Measurements from ENCODE around the gene CDH10.

Gene CDH10

DNA sequence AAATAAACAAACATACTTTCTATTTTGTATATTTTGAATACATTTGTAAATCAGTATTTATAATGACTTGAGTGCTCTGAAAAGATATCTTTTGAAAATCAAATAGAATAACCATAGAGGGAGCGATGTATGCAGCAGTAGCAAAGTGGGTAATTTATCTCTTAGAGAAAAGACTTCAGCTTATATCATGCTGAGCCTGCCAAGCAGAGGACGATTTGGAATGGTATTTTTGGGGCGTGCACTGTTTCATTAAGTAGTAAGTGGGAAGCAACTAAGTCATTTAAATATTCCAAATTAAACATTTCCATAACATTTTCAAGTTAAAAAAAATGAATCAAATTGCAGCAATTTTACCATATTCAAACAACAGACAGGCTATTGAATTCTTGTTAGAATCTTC, 147.6 kb downstream of the CDH10 start:
- no peaks in the 10 kb centered on the region for H3K27me3 ChIP-seq (ENCODE audit: control insufficient read depth in 1 of 2, insufficient read depth in 2 of 2, low read length in 2 of 2)
- no peak overlapping the region for H3K4me3 ChIP-seq (ENCODE audit: low read depth in 1 of 2, low read length in 2 of 2)
- H3K9me3 ChIP-seq (ENCODE audit: control insufficient read depth in 1 of 2, low read length in 2 of 2): no peaks in the 10 kb centered on the region
- no peak overlapping the region for H3K9ac ChIP-seq (ENCODE audit: low read depth in 1 of 2, low read length in 2 of 2)
- no peaks in the 10 kb centered on the region for H3K4me1 ChIP-seq (ENCODE audit: control insufficient read depth in 1 of 2, insufficient read depth in 2 of 2, low read length in 2 of 2)
- no peak overlapping the region for H3K27ac ChIP-seq (ENCODE audit: low read depth, low read length)
- H3K36me3 ChIP-seq (ENCODE audit: control insufficient read depth in 1 of 2, insufficient read depth in 2 of 2, low read length in 2 of 2): no peaks in the 10 kb centered on the region

DNA sequence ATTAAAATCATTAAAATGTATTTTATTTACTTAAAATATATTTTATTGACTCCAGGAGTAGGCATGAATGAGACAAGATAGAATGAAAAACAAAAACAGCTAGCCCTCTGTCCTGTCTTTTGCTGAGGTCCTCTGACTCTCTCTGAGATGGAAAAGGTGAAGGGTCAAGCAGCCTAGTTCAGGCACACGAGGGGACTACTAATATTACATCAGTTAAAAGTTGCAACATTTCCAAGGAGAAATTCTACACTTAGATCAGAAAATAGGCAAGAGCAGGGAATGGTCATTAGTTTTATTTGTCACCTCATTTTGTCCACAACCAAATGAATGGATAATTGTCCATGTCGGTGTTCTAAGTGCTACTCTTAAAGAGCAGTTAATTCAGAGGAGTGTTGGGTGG, 148.5 kb downstream of the CDH10 start:
- H3K27ac ChIP-seq (ENCODE audit: low read depth, low read length): no peak overlapping the region
- no peak overlapping the region for H3K9ac ChIP-seq (ENCODE audit: low read depth in 1 of 2, low read length in 2 of 2)
- no peaks in the 10 kb centered on the region for H3K4me1 ChIP-seq (ENCODE audit: control insufficient read depth in 1 of 2, insufficient read depth in 2 of 2, low read length in 2 of 2)
- no peaks in the 10 kb centered on the region for H3K27me3 ChIP-seq (ENCODE audit: control insufficient read depth in 1 of 2, insufficient read depth in 2 of 2, low read length in 2 of 2)
- no peaks in the 10 kb centered on the region for H3K36me3 ChIP-seq (ENCODE audit: control insufficient read depth in 1 of 2, insufficient read depth in 2 of 2, low read length in 2 of 2)
- H3K9me3 ChIP-seq (ENCODE audit: control insufficient read depth in 1 of 2, low read length in 2 of 2): no peaks in the 10 kb centered on the region
- H3K4me3 ChIP-seq (ENCODE audit: low read depth in 1 of 2, low read length in 2 of 2): no peak overlapping the region

DNA sequence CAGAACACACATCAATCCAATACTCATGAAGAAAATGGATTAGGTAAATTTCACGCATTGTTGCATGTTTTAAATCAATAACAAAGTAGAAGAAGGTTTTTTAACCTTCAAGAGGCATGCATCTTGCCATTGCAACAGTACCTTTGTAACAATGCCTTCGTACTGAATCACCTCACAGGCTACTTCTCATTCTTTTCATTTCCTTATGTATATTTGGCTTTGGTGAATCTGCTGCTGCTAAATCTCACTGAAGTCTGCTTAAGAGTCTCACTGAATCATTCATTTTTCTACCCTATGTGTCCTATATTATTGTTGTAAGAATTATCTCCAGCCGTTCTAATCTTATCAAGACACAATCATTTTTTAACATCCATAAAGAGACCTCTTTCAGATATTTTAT, 152.5 kb downstream of the CDH10 start:
- Histone ChIP-seq H3K27ac (ENCODE audit: low read depth, low read length) (no peak overlapping the region), H3K27me3 (ENCODE audit: control insufficient read depth in 1 of 2, insufficient read depth in 2 of 2, low read length in 2 of 2) (no peaks in the 10 kb centered on the region), H3K9me3 (ENCODE audit: control insufficient read depth in 1 of 2, low read length in 2 of 2) (no peaks in the 10 kb centered on the region), H3K4me1 (ENCODE audit: control insufficient read depth in 1 of 2, insufficient read depth in 2 of 2, low read length in 2 of 2) (no peaks in the 10 kb centered on the region), H3K9ac (ENCODE audit: low read depth in 1 of 2, low read length in 2 of 2) (no peak overlapping the region), H3K4me3 (ENCODE audit: low read depth in 1 of 2, low read length in 2 of 2) (no peak overlapping the region), H3K36me3 (ENCODE audit: control insufficient read depth in 1 of 2, insufficient read depth in 2 of 2, low read length in 2 of 2) (no peaks in the 10 kb centered on the region)

DNA sequence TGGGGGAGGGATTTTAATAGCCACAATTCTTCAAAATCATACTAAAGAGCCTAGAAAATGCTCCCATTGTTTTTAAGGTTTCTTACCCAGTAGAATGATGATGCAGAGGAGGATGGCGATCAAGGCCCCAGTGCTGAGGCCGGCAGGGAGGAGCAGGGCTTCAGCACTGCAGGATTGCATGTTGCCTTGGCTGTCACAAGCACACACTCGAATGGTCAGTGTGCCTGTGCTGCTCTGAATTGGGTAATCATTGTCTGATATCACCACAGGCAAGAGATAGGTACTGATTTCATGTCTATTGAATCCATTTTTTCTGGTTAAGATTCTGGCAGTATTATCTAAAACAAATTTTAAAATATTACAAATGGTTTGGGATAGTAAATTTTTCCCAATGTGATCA, 153.3 kb downstream of the CDH10 start:
- no peaks in the 10 kb centered on the region for H3K27me3 ChIP-seq (ENCODE audit: control insufficient read depth in 1 of 2, insufficient read depth in 2 of 2, low read length in 2 of 2)
- H3K9me3 ChIP-seq (ENCODE audit: control insufficient read depth in 1 of 2, low read length in 2 of 2): no peaks in the 10 kb centered on the region
- H3K9ac ChIP-seq (ENCODE audit: low read depth in 1 of 2, low read length in 2 of 2): no peak overlapping the region
- no peaks in the 10 kb centered on the region for H3K36me3 ChIP-seq (ENCODE audit: control insufficient read depth in 1 of 2, insufficient read depth in 2 of 2, low read length in 2 of 2)
- no peak overlapping the region for H3K27ac ChIP-seq (ENCODE audit: low read depth, low read length)
- no peaks in the 10 kb centered on the region for H3K4me1 ChIP-seq (ENCODE audit: control insufficient read depth in 1 of 2, insufficient read depth in 2 of 2, low read length in 2 of 2)
- no peak overlapping the region for H3K4me3 ChIP-seq (ENCODE audit: low read depth in 1 of 2, low read length in 2 of 2)

DNA sequence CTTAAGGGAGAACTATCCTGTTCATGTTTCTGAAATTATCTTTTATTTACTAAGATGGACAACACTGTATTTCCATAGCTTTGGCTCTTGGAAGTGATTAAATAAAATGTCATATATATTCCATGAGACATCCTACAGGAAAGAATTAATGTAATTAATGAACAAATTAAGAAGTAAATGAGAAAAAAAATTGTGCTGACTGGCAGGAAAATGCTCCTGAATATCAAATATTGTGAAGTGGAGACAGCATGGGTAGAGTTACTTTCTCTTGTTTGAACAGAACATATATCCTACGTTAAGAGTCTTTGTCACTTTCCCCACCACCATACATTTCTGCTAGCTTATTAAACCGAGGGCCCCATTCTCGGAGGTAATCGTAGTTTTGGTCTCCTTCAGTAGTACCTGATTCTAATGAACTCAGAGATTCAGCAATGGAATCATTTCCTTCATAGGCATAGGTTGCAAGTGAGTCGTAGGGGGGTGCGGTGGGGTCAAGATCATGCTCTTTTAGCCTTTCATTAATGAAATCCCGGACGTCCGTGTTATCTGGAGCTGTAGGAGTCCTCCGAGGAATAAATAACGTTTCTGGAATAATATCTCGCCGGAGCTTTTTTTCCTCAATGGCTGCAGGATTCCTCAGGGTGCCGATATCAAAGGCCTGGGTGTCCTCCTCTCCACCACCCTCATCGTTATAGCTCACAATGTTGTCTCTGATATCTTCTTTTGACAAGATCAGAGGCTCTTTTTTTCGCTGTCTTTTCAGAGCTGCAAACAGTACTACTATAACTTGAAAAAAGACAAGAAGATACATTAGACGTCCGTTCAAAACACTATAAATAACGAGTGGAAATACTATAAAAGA, 157.2 kb downstream of the CDH10 start:
- Histone ChIP-seq H3K9ac (ENCODE audit: low read depth in 1 of 2, low read length in 2 of 2) (no peak overlapping the region), H3K9me3 (ENCODE audit: control insufficient read depth in 1 of 2, low read length in 2 of 2) (no peaks in the 10 kb centered on the region), H3K27ac (ENCODE audit: low read depth, low read length) (no peak overlapping the region), H3K27me3 (ENCODE audit: control insufficient read depth in 1 of 2, insufficient read depth in 2 of 2, low read length in 2 of 2) (no peaks in the 10 kb centered on the region), H3K4me3 (ENCODE audit: low read depth in 1 of 2, low read length in 2 of 2) (no peak overlapping the region), H3K36me3 (ENCODE audit: control insufficient read depth in 1 of 2, insufficient read depth in 2 of 2, low read length in 2 of 2) (no peaks in the 10 kb centered on the region), H3K4me1 (ENCODE audit: control insufficient read depth in 1 of 2, insufficient read depth in 2 of 2, low read length in 2 of 2) (no peaks in the 10 kb centered on the region)

DNA sequence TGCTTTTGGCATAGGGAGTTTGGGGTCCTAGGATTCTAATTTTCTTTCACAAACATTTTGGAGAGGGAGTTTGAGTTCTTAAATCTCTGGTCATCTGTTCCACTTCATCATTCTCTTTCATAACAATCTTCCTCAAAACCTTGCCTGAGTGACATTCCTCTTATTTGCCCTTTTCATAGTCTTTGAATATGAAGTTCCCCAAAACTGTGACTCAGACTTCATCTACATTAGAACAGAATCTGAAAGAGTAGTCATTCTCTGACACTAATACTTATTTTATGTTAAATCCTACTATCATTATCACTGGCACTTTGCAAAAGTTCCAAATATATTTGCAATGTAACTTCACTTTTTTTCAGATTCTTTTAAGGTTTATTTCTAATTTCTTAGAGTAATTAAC, 163.8 kb downstream of the CDH10 start:
- Histone ChIP-seq H3K36me3 (ENCODE audit: control insufficient read depth in 1 of 2, insufficient read depth in 2 of 2, low read length in 2 of 2) (no peaks in the 10 kb centered on the region), H3K4me3 (ENCODE audit: low read depth in 1 of 2, low read length in 2 of 2) (no peak overlapping the region), H3K9ac (ENCODE audit: low read depth in 1 of 2, low read length in 2 of 2) (no peak overlapping the region), H3K9me3 (ENCODE audit: control insufficient read depth in 1 of 2, low read length in 2 of 2) (peaks cover 3 to 5% of the 10 kb centered on the region in 2 donors), H3K4me1 (ENCODE audit: control insufficient read depth in 1 of 2, insufficient read depth in 2 of 2, low read length in 2 of 2) (no peaks in the 10 kb centered on the region), H3K27ac (ENCODE audit: low read depth, low read length) (no peak overlapping the region), H3K27me3 (ENCODE audit: control insufficient read depth in 1 of 2, insufficient read depth in 2 of 2, low read length in 2 of 2) (no peaks in the 10 kb centered on the region)

DNA sequence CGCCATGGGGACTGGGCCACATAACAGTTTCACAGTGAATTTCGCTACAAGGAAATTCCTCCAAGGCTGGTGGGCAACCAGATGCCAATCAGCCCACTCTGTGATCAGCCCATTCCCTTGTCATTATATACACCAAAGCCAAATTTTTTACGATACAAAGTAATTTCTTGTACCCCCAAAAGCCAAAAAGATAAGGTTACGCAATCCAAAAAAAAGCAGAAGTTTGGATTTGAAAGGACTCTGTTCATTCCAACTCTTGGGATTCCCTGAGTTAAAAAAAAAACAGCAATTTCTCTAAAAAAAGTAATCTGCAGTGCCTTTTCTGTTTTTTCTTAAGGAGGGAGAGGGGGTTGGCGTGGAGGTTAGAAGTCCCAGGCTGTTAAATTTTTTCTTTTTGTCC, 166.8 kb downstream of the CDH10 start:
- Histone ChIP-seq H3K27ac (ENCODE audit: low read depth, low read length) (no peak overlapping the region), H3K27me3 (ENCODE audit: control insufficient read depth in 1 of 2, insufficient read depth in 2 of 2, low read length in 2 of 2) (no peaks in the 10 kb centered on the region), H3K36me3 (ENCODE audit: control insufficient read depth in 1 of 2, insufficient read depth in 2 of 2, low read length in 2 of 2) (no peaks in the 10 kb centered on the region), H3K9me3 (ENCODE audit: control insufficient read depth in 1 of 2, low read length in 2 of 2) (peaks cover 3 to 5% of the 10 kb centered on the region in 2 donors), H3K9ac (ENCODE audit: low read depth in 1 of 2, low read length in 2 of 2) (no peak overlapping the region), H3K4me3 (ENCODE audit: low read depth in 1 of 2, low read length in 2 of 2) (no peak overlapping the region), H3K4me1 (ENCODE audit: control insufficient read depth in 1 of 2, insufficient read depth in 2 of 2, low read length in 2 of 2) (no peaks in the 10 kb centered on the region)

DNA sequence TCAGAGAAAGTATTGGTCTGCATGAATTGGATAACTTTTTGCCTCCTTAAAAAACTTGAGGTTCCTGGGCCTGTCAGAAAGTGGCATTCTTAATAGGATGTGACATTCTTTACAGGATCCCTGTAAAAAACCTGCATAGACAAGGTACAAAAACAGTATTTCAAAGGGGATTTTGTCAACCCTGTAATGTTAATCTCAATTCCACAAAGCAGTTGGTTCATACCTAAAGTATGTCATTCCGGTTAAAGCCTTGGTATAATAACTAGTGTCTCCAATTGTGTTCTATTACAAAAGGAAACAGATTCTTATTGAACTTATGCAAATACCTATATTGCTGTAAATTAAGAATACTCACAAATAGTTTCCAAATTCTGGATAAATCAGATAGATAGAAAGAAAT, 169.7 kb downstream of the CDH10 start:
- Histone ChIP-seq H3K27me3 (ENCODE audit: control insufficient read depth in 1 of 2, insufficient read depth in 2 of 2, low read length in 2 of 2) (no peaks in the 10 kb centered on the region), H3K9me3 (ENCODE audit: control insufficient read depth in 1 of 2, low read length in 2 of 2) (peaks cover 3 to 4% of the 10 kb centered on the region in 2 donors), H3K4me3 (ENCODE audit: low read depth in 1 of 2, low read length in 2 of 2) (no peak overlapping the region), H3K27ac (ENCODE audit: low read depth, low read length) (no peak overlapping the region), H3K36me3 (ENCODE audit: control insufficient read depth in 1 of 2, insufficient read depth in 2 of 2, low read length in 2 of 2) (no peaks in the 10 kb centered on the region), H3K9ac (ENCODE audit: low read depth in 1 of 2, low read length in 2 of 2) (no peak overlapping the region), H3K4me1 (ENCODE audit: control insufficient read depth in 1 of 2, insufficient read depth in 2 of 2, low read length in 2 of 2) (no peaks in the 10 kb centered on the region)

DNA sequence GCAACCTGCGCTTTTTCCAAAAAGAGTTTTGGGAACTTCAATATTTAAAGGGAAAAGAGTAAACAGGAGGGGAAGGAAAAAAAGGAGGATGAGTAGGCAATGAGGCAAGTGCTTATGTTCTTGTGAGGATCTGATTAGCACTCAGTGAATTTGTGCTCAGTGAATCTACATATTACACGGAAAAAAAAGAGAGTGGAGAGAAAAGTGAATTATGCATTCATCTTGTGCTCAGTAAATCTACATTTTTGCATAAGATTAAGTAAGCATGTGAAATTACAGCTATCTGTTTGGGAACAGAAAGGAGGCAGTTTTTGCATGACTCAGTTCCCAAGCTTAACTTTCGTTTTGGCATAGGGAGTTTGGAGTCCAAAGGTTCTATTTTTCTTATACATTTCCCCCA, 170.1 kb downstream of the CDH10 start:
- H3K9me3 ChIP-seq (ENCODE audit: control insufficient read depth in 1 of 2, low read length in 2 of 2): peaks cover under 1 to 3% of the 10 kb centered on the region in 2 donors
- no peaks in the 10 kb centered on the region for H3K27me3 ChIP-seq (ENCODE audit: control insufficient read depth in 1 of 2, insufficient read depth in 2 of 2, low read length in 2 of 2)
- H3K27ac ChIP-seq (ENCODE audit: low read depth, low read length): no peak overlapping the region
- H3K4me3 ChIP-seq (ENCODE audit: low read depth in 1 of 2, low read length in 2 of 2): no peak overlapping the region
- no peaks in the 10 kb centered on the region for H3K4me1 ChIP-seq (ENCODE audit: control insufficient read depth in 1 of 2, insufficient read depth in 2 of 2, low read length in 2 of 2)
- H3K9ac ChIP-seq (ENCODE audit: low read depth in 1 of 2, low read length in 2 of 2): no peak overlapping the region
- no peaks in the 10 kb centered on the region for H3K36me3 ChIP-seq (ENCODE audit: control insufficient read depth in 1 of 2, insufficient read depth in 2 of 2, low read length in 2 of 2)

DNA sequence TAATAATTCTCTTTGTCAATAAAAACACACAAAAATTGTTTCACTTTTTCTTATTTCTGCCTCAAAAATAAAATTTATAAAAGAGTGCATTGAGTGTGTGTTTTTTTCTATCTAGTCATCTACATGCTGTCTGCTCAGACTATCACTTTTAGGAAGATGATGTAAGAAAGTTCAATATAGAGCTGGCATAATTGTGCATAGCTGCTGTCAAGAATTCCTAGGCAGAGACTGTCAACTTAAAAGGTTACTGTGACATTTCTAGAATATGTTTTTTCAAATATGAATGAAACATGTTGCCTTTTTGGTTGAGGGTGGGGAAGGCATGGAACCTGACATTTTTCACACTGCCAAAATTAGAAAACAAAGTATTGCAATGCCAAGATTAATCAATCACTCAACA, 172.3 kb downstream of the CDH10 start:
- H3K9ac ChIP-seq (ENCODE audit: low read depth in 1 of 2, low read length in 2 of 2): no peak overlapping the region
- H3K4me3 ChIP-seq (ENCODE audit: low read depth in 1 of 2, low read length in 2 of 2): no peak overlapping the region

More for the DNA sequence above, 172.3 kb downstream of the CDH10 start:
- H3K27ac ChIP-seq (ENCODE audit: low read depth, low read length): no peak overlapping the region
- H3K27me3 ChIP-seq (ENCODE audit: control insufficient read depth in 1 of 2, insufficient read depth in 2 of 2, low read length in 2 of 2): no peaks in the 10 kb centered on the region
- no peaks in the 10 kb centered on the region for H3K4me1 ChIP-seq (ENCODE audit: control insufficient read depth in 1 of 2, insufficient read depth in 2 of 2, low read length in 2 of 2)
- H3K36me3 ChIP-seq (ENCODE audit: control insufficient read depth in 1 of 2, insufficient read depth in 2 of 2, low read length in 2 of 2): no peaks in the 10 kb centered on the region
- no peaks in the 10 kb centered on the region for H3K9me3 ChIP-seq (ENCODE audit: control insufficient read depth in 1 of 2, low read length in 2 of 2)
